HEK293 (cell line): ENCODE data around the gene C1orf115.
"Not testable (repeated sequence)": the region's sequence is repeated elsewhere in the genome, so short reads cannot be mapped to it uniquely, and the experiment has no call there.

ENCODE experiments used
- CTCF ChIA-PET: fragments of 350-600 bp; formaldehyde crosslinking; extraction: SDS; loops from one replicate; lab custom pipeline; 2021; ENCODE audit warnings: antibody characterized with exemption; lab: Yijun Ruan, JAX
- POLR2A ChIA-PET: fragments of 300-600 bp; formaldehyde crosslinking; extraction: SDS; loops from one replicate; lab custom pipeline; 2020; ENCODE audit warnings: antibody characterized with exemption, inconsistent platforms; lab: Yijun Ruan, JAX
- H3K27ac ChIP-seq: fragments of 200-500 bp; sonication (Bioruptor generic); 2 replicates; pipeline ENCODE4 v1.5.1; 2014; ENCODE audit warnings: low read depth, low read length, control low read depth, inconsistent platforms; ENCODE audit errors: extremely low read depth
- H3K36me3 ChIP-seq, 2 experiments: fragments of 200-500 bp in 1 of 2; sonication (Bioruptor generic) in 1 of 2; 1 replicate in 1 of 2; 2 replicates in 1 of 2; pipeline ENCODE4 v1.5.1; 2014 to 2017; ENCODE audit warnings: inconsistent platforms in 2 of 2, low read length in 2 of 2; ENCODE audit not compliant: control insufficient read depth in 2 of 2, insufficient read depth in 1 of 2
- H3K4me1 ChIP-seq: fragments of 200-500 bp; sonication (Bioruptor generic); 2 replicates; pipeline ENCODE4 v1.5.1; 2014; ENCODE audit warnings: mild to moderate bottlenecking, low read length, inconsistent platforms; ENCODE audit not compliant: control insufficient read depth, insufficient read depth
- H3K4me3 ChIP-seq: 2 replicates; pipeline ENCODE4 v1.5.1; 2011; ENCODE audit warnings: low read depth, mild to moderate bottlenecking, control low read depth, low read length, moderate library complexity
- H3K9me3 ChIP-seq: fragments of 200-500 bp; sonication (Bioruptor generic); 2 replicates; pipeline ENCODE4 v1.5.1; 2014; ENCODE audit warnings: low read depth, low read length, inconsistent platforms; ENCODE audit not compliant: control insufficient read depth, insufficient read depth
- MYNN ChIP-seq: fragments of 450-650 bp; formaldehyde crosslinking; IDR thresholded peaks from 2 replicates; pipeline ENCODE4 v1.5.1; 2016; ENCODE audit warnings: missing biosample characterization, missing genetic modification characterization, borderline replicate concordance
- OSR2 ChIP-seq: fragments of 450-650 bp; formaldehyde crosslinking; IDR thresholded peaks from 2 replicates; pipeline ENCODE4 v1.5.1; 2016; ENCODE audit warnings: missing biosample characterization, missing genetic modification characterization
- OVOL3 ChIP-seq: fragments of 450-650 bp; formaldehyde crosslinking; IDR thresholded peaks from 2 replicates; pipeline ENCODE4 v1.5.1; 2016; ENCODE audit warnings: missing biosample characterization, missing genetic modification characterization
- SETDB1 ChIP-seq: IDR thresholded peaks from one replicate; pipeline ENCODE4 v1.6.1; 2017; ENCODE audit warnings: mild to moderate bottlenecking, low read length, moderate library complexity, mixed read lengths; ENCODE audit not compliant: insufficient read length
- ZBTB17 ChIP-seq: fragments of 450-650 bp; formaldehyde crosslinking; IDR thresholded peaks from 2 replicates; pipeline ENCODE4 v1.5.1; 2016; ENCODE audit warnings: missing biosample characterization, missing genetic modification characterization
- ZBTB20 ChIP-seq: fragments of 450-650 bp; formaldehyde crosslinking; IDR thresholded peaks from 2 replicates; pipeline ENCODE4 v1.5.1; 2016; ENCODE audit warnings: missing biosample characterization, missing genetic modification characterization
- ZBTB44 ChIP-seq: fragments of 450-650 bp; IDR thresholded peaks from 2 replicates; pipeline ENCODE4 v1.5.1; 2018; ENCODE audit warnings: missing biosample characterization, mild to moderate bottlenecking, missing genetic modification characterization
- ZEB2 ChIP-seq: fragments of 450-650 bp; formaldehyde crosslinking; IDR thresholded peaks from 2 replicates; pipeline ENCODE4 v1.5.1; 2016; ENCODE audit warnings: missing biosample characterization, missing genetic modification characterization
- ZFP41 ChIP-seq: fragments of 450-650 bp; formaldehyde crosslinking; IDR thresholded peaks from 2 replicates; pipeline ENCODE4 v1.5.1; 2016; ENCODE audit warnings: missing biosample characterization, missing genetic modification characterization, borderline replicate concordance
- ZNF19 ChIP-seq: fragments of 450-650 bp; formaldehyde crosslinking; IDR thresholded peaks from 2 replicates; pipeline ENCODE4; 2016; ENCODE audit warnings: missing biosample characterization, missing genetic modification characterization, low read depth
- ZNF274 ChIP-seq, 2 experiments: fragments of 200-500 bp in 1 of 2; fragments of 450-650 bp in 1 of 2; sonication (Bioruptor generic) in 1 of 2; formaldehyde crosslinking in 1 of 2; IDR thresholded peaks; 2 replicates each; pipeline versions ENCODE4 v1.5.1 to v1.6.1; 2014 to 2016; ENCODE audit warnings: borderline replicate concordance in 1 of 2, inconsistent platforms in 1 of 2, low read length in 1 of 2, missing biosample characterization in 1 of 2, missing genetic modification characterization in 1 of 2
- ZNF473 ChIP-seq: fragments of 450-650 bp; formaldehyde crosslinking; IDR thresholded peaks from 2 replicates; pipeline ENCODE4 v1.5.1; 2017; ENCODE audit warnings: missing biosample characterization, missing genetic modification characterization
- ZNF529 ChIP-seq: fragments of 450-650 bp; formaldehyde crosslinking; IDR thresholded peaks from 2 replicates; pipeline ENCODE4 v1.5.1; 2017; ENCODE audit warnings: missing genetic modification characterization, missing biosample characterization; ENCODE audit not compliant: insufficient replicate concordance
- ZNF621 ChIP-seq: fragments of 450-650 bp; formaldehyde crosslinking; IDR thresholded peaks from 2 replicates; pipeline ENCODE4 v1.5.1; 2017; ENCODE audit warnings: missing biosample characterization, missing genetic modification characterization
- ZNF629 ChIP-seq: fragments of 450-650 bp; formaldehyde crosslinking; IDR thresholded peaks from 2 replicates; pipeline ENCODE4 v1.5.1; 2017; ENCODE audit warnings: missing biosample characterization, missing genetic modification characterization
- ZNF677 ChIP-seq: fragments of 450-650 bp; IDR thresholded peaks from 2 replicates; pipeline ENCODE4 v1.5.0; 2018; ENCODE audit warnings: missing biosample characterization, mild to moderate bottlenecking, missing genetic modification characterization, moderate library complexity
- ZNF76 ChIP-seq: fragments of 450-650 bp; formaldehyde crosslinking; IDR thresholded peaks from 2 replicates; pipeline ENCODE4; 2016; ENCODE audit warnings: low read depth, missing biosample characterization, missing genetic modification characterization, borderline replicate concordance
- ZNF830 ChIP-seq: fragments of 450-650 bp; IDR thresholded peaks from 2 replicates; pipeline ENCODE4 v1.5.0; 2018; ENCODE audit warnings: missing biosample characterization, missing genetic modification characterization, low read depth, mild to moderate bottlenecking, moderate library complexity
- ZXDB ChIP-seq: fragments of 450-650 bp; formaldehyde crosslinking; IDR thresholded peaks from 2 replicates; pipeline ENCODE4 v1.5.1; 2016; ENCODE audit warnings: missing biosample characterization, missing genetic modification characterization

C1orf115 gene

DNA sequence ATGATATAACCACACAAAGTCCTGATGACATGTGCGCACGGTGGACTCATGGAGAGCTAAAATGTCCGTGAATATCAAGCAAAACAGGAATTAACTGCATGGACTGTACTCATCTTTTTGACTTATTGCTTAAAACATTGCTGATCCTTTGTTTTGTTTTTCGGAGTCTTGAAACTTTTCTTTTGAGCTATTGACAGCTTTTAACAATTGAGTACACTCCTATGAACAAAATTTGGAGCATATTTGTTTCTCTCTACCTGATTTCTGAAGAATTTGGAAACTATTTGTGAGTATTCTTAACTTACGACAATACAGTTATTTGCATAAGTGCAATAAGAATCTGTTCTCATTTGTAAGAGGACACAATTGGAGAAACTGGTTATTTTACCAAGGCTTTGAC is 25.8 kb downstream of the C1orf115 start:
- H3K9me3 ChIP-seq, POLR2A ChIA-PET, H3K4me1 ChIP-seq: not testable (repeated sequence)
- TF ChIP-seq ZNF529 (tag by site-specific recombination) (peak; percentile 10), SETDB1 (peak; percentile 91)
- TF ChIP-seq, all 188 proteins: peak for 2; not testable (repeated sequence) for 186
- CTCF ChIA-PET: interaction anchor here (0.9 kb wide), 1 partner anchor 17 kb away, joined by 3 read pairs; no protein-coding TSS in a partner anchor
- H3K36me3 ChIP-seq, H3K4me3 ChIP-seq, H3K27ac ChIP-seq: not testable (repeated sequence)

- ChIA-PET POLR2A (no interaction called here), CTCF (no interaction called here)
- TF ChIP-seq ZEB2 (no peak), ZBTB20 (no peak), ZNF473 (no peak), ZNF629 (tag by site-specific recombination) (no peak), ZBTB17 (tag by site-specific recombination) (no peak), ZXDB (tag by site-specific recombination) (no peak), ZFP41 (no peak), ZNF830 (tag by site-specific recombination) (no peak), ZNF621 (tag by site-specific recombination) (no peak), ZBTB44 (tag by site-specific recombination) (no peak), ZNF677 (no peak), ZNF274 (IDR thresholded peaks at IDR 0.05; ENCODE audit: low read length) (no peak), ZNF274 (tag by site-specific recombination; IDR thresholded peaks at IDR 0.05; ENCODE audit: borderline replicate concordance) (no peak)
- Histone ChIP-seq H3K36me3 (no peaks in the 10 kb centered on the region), H3K9me3 (no peaks in the 10 kb centered on the region), H3K4me1 (no peaks in the 10 kb centered on the region), H3K27ac (no peak overlapping the region), H3K4me3 (no peak overlapping the region)
Observed at GRCh38 chr1:220717800-220718640, 27.9 kb downstream of the C1orf115 start.

DNA sequence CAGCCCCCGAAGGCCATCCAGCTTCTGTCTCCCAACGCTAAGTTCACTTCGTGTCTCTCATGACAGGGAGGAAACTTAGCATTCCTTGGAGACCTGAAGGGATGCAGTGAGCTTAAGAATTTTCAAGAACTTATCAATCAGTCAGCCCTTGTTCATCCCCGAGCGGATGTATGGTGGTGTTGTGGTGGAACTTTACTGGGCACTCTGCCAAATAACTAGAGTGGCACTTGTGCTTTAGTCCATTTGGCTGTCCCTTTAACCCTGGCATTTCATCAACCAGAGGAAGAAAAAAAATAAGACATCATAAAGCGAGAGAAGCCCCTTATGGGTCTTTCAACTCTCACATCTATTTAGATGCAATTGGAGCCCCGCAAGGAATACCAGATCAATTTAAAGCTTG is 31.1 kb downstream of the C1orf115 start:
- CTCF ChIA-PET: interaction anchor here (0.6 to 2.7 kb wide), 2 partner anchors 13 to 194 kb away, joined by 4 to 16 read pairs; no protein-coding TSS in a partner anchor
- POLR2A ChIA-PET: not testable (repeated sequence)

GRCh38 chr1:220726634-220727033 is 36.5 kb downstream of the C1orf115 start:
- POLR2A ChIA-PET: interaction anchor here (1.2 kb wide), 1 partner anchor 22 kb away, joined by 3 read pairs; the partner anchor contains the start of gene MTARC2
- CTCF ChIA-PET: interaction anchor here (0.7 to 1.4 kb wide), 4 partner anchors 8 to 42 kb away, joined by 3 to 5 read pairs (median 4); no protein-coding TSS in a partner anchor
- no peaks in the 10 kb centered on the region for H3K36me3 ChIP-seq

More for the DNA sequence above, 31.1 kb downstream of the C1orf115 start:
- H3K9me3 ChIP-seq, H3K4me3 ChIP-seq, H3K27ac ChIP-seq, H3K36me3 ChIP-seq, H3K4me1 ChIP-seq: not testable (repeated sequence)

More at GRCh38 chr1:220726634-220727033, 36.5 kb downstream of the C1orf115 start:
- no peaks in the 10 kb centered on the region for H3K4me1 ChIP-seq
- TF ChIP-seq OVOL3 (no peak), OSR2 (tag by site-specific recombination) (no peak), MYNN (no peak), ZFP41 (no peak), ZNF76 (no peak), ZNF19 (no peak)
- H3K9me3 ChIP-seq: no peaks in the 10 kb centered on the region
- no peak overlapping the region for H3K4me3 ChIP-seq
- H3K27ac ChIP-seq: no peak overlapping the region
